Fibroblast of pulmonary artery (primary cell): ENCODE measurements around the gene FBXL17.

Experiments used
- DNase-seq: peaks from one replicate; pipeline ENCODE4 v3.0.0-alpha.2; 2010; ENCODE audit warnings: low read depth
- H3K4me3 ChIP-seq: replicated peaks from 2 replicates; pipeline ENCODE4 v1.5.1; 2011; ENCODE audit warnings: low read depth, mild to moderate bottlenecking, control low read depth, low read length, moderate library complexity
- CTCF ChIP-seq: IDR thresholded peaks from 2 replicates; pipeline ENCODE4 v1.5.1; 2011; ENCODE audit warnings: mild to moderate bottlenecking, control low read depth, low read length, inconsistent platforms; ENCODE audit errors: missing control alignments

FBXL17 gene

GRCh38 chr5:108046955-108047670, 334.8 kb downstream of the FBXL17 start:
- H3K4me3 ChIP-seq, result no peak overlapping the region
- no peak for DNase-seq
- no peak for TF ChIP-seq CTCF

GRCh38 chr5:108036482-108036881, 345.4 kb downstream of the FBXL17 start:
- H3K4me3 ChIP-seq, result no peak overlapping the region
- no peak for DNase-seq
- no peak for TF ChIP-seq CTCF

GRCh38 chr5:108028883-108029282, 353.0 kb downstream of the FBXL17 start:
- H3K4me3 ChIP-seq, result no peak overlapping the region
- no peak for DNase-seq
- no peak for TF ChIP-seq CTCF

- H3K4me3 ChIP-seq, result no peak overlapping the region
- DNase-seq, result peak; percentile 12
- TF ChIP-seq CTCF, result no peak
These were observed 353.5 kb downstream of the FBXL17 start for GRCh38 chr5:108028412-108028811.

GRCh38 chr5:108025957-108026356, 355.9 kb downstream of the FBXL17 start:
- H3K4me3 ChIP-seq, result no peak overlapping the region
- DNase-seq, result no peak
- TF ChIP-seq CTCF, result no peak

GRCh38 chr5:108024986-108025385, 356.9 kb downstream of the FBXL17 start:
- no peak overlapping the region for H3K4me3 ChIP-seq
- no peak for DNase-seq
- no peak for TF ChIP-seq CTCF

- no peak for TF ChIP-seq CTCF
- no peak overlapping the region for H3K4me3 ChIP-seq
- DNase-seq, result no peak
These were observed 365.8 kb downstream of the FBXL17 start for GRCh38 chr5:108016101-108016500.
